ENCODE data around the gene SPEG. TPM values are rescaled to one million over a fixed set of nuclear protein-coding genes. Genes with fewer than 3 reads are reported as not detected.

The SPEG gene
- polyA plus RNA-seq, 1 donor (not counting 4 experiments of a cell fraction or from before 2014, with no cell fraction given), result 18.8 TPM

DNA sequence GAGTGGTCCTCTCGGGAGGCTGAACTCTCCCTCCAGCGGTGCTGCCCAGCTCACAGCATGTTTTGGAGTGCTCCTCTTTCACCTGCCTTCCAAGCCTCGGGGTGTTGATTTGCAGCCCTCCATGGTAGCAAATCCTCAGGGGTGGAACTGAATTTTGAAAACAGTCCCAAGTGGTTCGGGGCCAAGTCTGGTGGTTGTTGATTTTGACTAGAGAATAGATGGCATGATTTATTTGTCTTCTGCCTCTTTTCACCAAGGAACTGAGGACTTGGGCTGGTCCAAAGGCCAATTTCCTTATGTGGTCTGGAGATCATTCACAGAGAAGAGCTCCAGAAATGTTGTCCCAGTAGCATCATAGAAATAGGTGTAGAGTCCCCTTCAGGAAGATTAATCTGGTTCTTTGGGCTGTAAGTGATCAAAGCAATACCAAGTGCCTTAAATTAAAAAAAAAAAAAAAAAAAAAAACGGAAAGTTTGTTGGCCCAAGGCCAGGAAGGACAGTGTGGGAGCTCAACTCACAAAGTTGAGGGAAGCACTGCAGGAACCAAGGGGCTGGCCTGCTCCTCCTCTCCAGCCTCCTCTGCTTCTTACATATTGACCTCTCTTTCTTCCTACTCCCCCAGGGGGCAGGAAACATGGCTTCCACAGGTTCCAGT lies 18.9 kb upstream of the SPEG start:
- no peak overlapping the region for H3K9ac ChIP-seq (ENCODE audit: control insufficient read depth, extremely low read depth, insufficient read depth, low read length)
- no peak for TF ChIP-seq EZH2 (IDR thresholded peaks at IDR 0.05; ENCODE audit: low read length)
- TF ChIP-seq, protein P1, sequence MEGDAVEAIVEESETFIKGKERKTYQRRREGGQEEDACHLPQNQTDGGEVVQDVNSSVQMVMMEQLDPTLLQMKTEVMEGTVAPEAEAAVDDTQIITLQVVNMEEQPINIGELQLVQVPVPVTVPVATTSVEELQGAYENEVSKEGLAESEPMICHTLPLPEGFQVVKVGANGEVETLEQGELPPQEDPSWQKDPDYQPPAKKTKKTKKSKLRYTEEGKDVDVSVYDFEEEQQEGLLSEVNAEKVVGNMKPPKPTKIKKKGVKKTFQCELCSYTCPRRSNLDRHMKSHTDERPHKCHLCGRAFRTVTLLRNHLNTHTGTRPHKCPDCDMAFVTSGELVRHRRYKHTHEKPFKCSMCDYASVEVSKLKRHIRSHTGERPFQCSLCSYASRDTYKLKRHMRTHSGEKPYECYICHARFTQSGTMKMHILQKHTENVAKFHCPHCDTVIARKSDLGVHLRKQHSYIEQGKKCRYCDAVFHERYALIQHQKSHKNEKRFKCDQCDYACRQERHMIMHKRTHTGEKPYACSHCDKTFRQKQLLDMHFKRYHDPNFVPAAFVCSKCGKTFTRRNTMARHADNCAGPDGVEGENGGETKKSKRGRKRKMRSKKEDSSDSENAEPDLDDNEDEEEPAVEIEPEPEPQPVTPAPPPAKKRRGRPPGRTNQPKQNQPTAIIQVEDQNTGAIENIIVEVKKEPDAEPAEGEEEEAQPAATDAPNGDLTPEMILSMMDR (optimal IDR thresholded peaks at IDR 0.05 in 1 of 3, IDR thresholded peaks at IDR 0.05 in 1 of 3, conservative IDR thresholded peaks at IDR 0.05 in 1 of 3; ENCODE audit: extremely low read depth in 1 of 3, insufficient read depth in 2 of 3, low read length in 3 of 3), result no peak
- H3K36me3 ChIP-seq (ENCODE audit: control insufficient read depth in 2 of 2, extremely low read depth in 1 of 2, insufficient read depth in 2 of 2, low read length in 2 of 2), result no peaks in the 10 kb centered on the region
- H3K27me3 ChIP-seq (ENCODE audit: control insufficient read depth, extremely low read depth, insufficient read depth, low read length), result peaks cover 34% of the 10 kb centered on the region
- FAIRE-seq (no peak), DNase-seq (ENCODE audit: low read depth, low spot score) (no peak)
- no peaks in the 10 kb centered on the region for H3K4me1 ChIP-seq (ENCODE audit: control insufficient read depth, extremely low read depth, insufficient read depth, low read length)
- H3K9me1 ChIP-seq (ENCODE audit: control insufficient read depth, extremely low read depth, insufficient read depth, low read length), result no peaks in the 10 kb centered on the region
- no peak overlapping the region for H3K4me3 ChIP-seq (ENCODE audit: control insufficient read depth in 2 of 3, extremely low read depth in 1 of 3, insufficient read depth in 2 of 3, low read depth in 1 of 3, low read length in 3 of 3)
- dilution Hi-C loops (cut with MboI; ENCODE audit: extremely low pct_ligation_motif_present, low sequenced_read_pairs), result no loop called here
- no peak overlapping the region for H3K27ac ChIP-seq (ENCODE audit: control insufficient read depth, insufficient read depth, low read length)
- no peak overlapping the region for H3K4me2 ChIP-seq (ENCODE audit: control insufficient read depth, extremely low read depth, insufficient read depth, low read depth, low read length)
- H2AFZ ChIP-seq (ENCODE audit: control insufficient read depth, low read length), result no peak overlapping the region
- H3K9me3 ChIP-seq (ENCODE audit: control insufficient read depth, low read depth, low read length), result peaks cover 2% of the 10 kb centered on the region
- H3K79me2 ChIP-seq (ENCODE audit: control insufficient read depth, insufficient read depth, low read length), result no peaks in the 10 kb centered on the region
- no peaks in the 10 kb centered on the region for H4K20me1 ChIP-seq (ENCODE audit: control insufficient read depth, extremely low read depth, insufficient read depth, low read length)

GRCh38 chr2:219416235-219416602 lies 18.4 kb upstream of the SPEG start:
- H3K79me2 ChIP-seq (ENCODE audit: control insufficient read depth, insufficient read depth, low read length), result no peaks in the 10 kb centered on the region
- H3K4me3 ChIP-seq (ENCODE audit: control insufficient read depth in 2 of 3, extremely low read depth in 1 of 3, insufficient read depth in 2 of 3, low read depth in 1 of 3, low read length in 3 of 3), result no peak overlapping the region
- H2AFZ ChIP-seq (ENCODE audit: control insufficient read depth, low read length), result no peak overlapping the region
- DNase-seq (ENCODE audit: low read depth, low spot score) (no peak), FAIRE-seq (no peak)
- H3K4me2 ChIP-seq (ENCODE audit: control insufficient read depth, extremely low read depth, insufficient read depth, low read depth, low read length), result no peak overlapping the region
- peaks cover 34% of the 10 kb centered on the region for H3K27me3 ChIP-seq (ENCODE audit: control insufficient read depth, extremely low read depth, insufficient read depth, low read length)
- no peaks in the 10 kb centered on the region for H3K36me3 ChIP-seq (ENCODE audit: control insufficient read depth in 2 of 2, extremely low read depth in 1 of 2, insufficient read depth in 2 of 2, low read length in 2 of 2)
- no peak overlapping the region for H3K27ac ChIP-seq (ENCODE audit: control insufficient read depth, insufficient read depth, low read length)
- no peak for TF ChIP-seq EZH2 (IDR thresholded peaks at IDR 0.05; ENCODE audit: low read length)
- TF ChIP-seq, protein P1 (optimal IDR thresholded peaks at IDR 0.05 in 1 of 3, IDR thresholded peaks at IDR 0.05 in 1 of 3, conservative IDR thresholded peaks at IDR 0.05 in 1 of 3; ENCODE audit: extremely low read depth in 1 of 3, insufficient read depth in 2 of 3, low read length in 3 of 3), result no peak
- no peaks in the 10 kb centered on the region for H4K20me1 ChIP-seq (ENCODE audit: control insufficient read depth, extremely low read depth, insufficient read depth, low read length)
- H3K9me1 ChIP-seq (ENCODE audit: control insufficient read depth, extremely low read depth, insufficient read depth, low read length), result no peaks in the 10 kb centered on the region
- dilution Hi-C loops (cut with MboI; ENCODE audit: extremely low pct_ligation_motif_present, low sequenced_read_pairs), result no loop called here
- no peaks in the 10 kb centered on the region for H3K4me1 ChIP-seq (ENCODE audit: control insufficient read depth, extremely low read depth, insufficient read depth, low read length)
- H3K9ac ChIP-seq (ENCODE audit: control insufficient read depth, extremely low read depth, insufficient read depth, low read length), result no peak overlapping the region
- H3K9me3 ChIP-seq (ENCODE audit: control insufficient read depth, low read depth, low read length), result peaks cover 2% of the 10 kb centered on the region
